ENCODE measurements around the gene ADGRD2. TPM values are rescaled to one million over a fixed set of nuclear protein-coding genes. Genes with fewer than 3 reads are reported as not detected.

The ADGRD2 gene
- total and polyA plus RNA-seq, 9 of the 15 experiments (the other 6 are each of a cell fraction or from before 2014, with no cell fraction given), result not detected

DNA sequence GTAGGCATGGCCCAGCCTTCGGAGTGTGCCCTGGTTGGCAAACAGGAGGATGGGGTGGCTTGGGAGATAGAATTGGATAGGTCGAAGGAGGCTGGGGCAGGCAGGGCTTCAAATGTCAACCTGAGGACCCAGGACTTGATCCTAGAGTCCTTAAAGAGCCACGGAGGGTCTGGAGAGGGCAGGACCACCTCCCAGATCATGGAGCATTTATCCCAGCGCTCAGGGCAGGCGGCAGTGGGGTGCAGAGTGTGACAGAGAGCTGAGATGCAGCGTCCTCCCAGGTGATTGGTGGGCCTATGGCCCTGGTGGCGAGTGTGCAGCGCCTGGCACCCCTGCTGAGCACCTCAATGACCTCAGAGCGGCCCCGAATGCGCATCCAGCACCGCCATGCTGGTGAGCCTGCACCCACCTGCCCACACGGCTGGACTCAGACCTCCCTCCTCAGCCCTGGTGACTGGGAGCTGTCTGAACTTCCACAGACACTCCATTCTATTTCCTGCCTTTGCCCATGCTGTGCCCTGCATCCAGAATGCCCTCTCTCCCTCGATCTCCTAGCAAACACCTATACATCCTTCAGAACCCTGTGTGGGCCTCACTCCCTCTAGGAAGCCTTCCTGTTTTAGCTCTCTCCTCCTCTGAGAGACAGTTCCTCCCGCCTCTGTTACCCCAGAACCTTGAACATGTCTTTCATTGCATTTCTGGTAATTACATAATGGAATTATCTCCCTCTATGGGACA, 6.3 kb downstream of the ADGRD2 start:
- DNase-seq (ENCODE audit: extremely low read depth in 1 of 4, low spot score in 3 of 4) (no peak), ATAC-seq (no peak; the same call in 1 of the 3 replicates), FAIRE-seq (no peak)
- peaks cover 0 to 32% of the 10 kb centered on the region in 2 experiments; a peak in 2 of 5 replicates for H3K4me1 ChIP-seq (replicated peaks in 1 of 2; ENCODE audit: control insufficient read depth in 2 of 2, insufficient read depth in 2 of 2, low read length in 2 of 2)
- intact Hi-C loops (cut with micrococcal nuclease) (no loop called here), in situ Hi-C loops (cut with MboI) (no loop called here)
- ChIA-PET CTCF (ENCODE audit: low intra/inter-chr PET ratio) (no interaction called here), POLR2A (interaction anchor here (0.6 kb wide), 1 partner anchor 381 kb away, joined by 3 read pairs; no protein-coding TSS in a partner anchor)
- no peaks in the 10 kb centered on the region for H3K36me3 ChIP-seq (ENCODE audit: control insufficient read depth, insufficient read depth, low read length)
- no peak overlapping the region for H3K4me3 ChIP-seq
- 34% methylated on average over 14 of the region's 15 CpGs for WGBS (ENCODE audit: insufficient coverage, low coverage, missing lambda C conversion rate)
- H3K27me3 ChIP-seq (ENCODE audit: control insufficient read depth in 2 of 2, insufficient read depth in 2 of 2, low read length in 2 of 2), result peaks cover 0 to 29% of the 10 kb centered on the region in 2 experiments; a peak in 3 of 5 replicates
- TF ChIP-seq ZNF766 (CRISPR knock-in tag; conservative IDR thresholded peaks at IDR 0.05), result no peak
- no peak for TF ChIP-seq ATF4 (CRISPR knock-in tag; IDR thresholded peaks at IDR 0.05)
- no peak for TF ChIP-seq ZNF232 (CRISPR knock-in tag; IDR thresholded peaks at IDR 0.05)
- no peak for TF ChIP-seq ETV1 (tag; conservative IDR thresholded peaks at IDR 0.05; ENCODE audit: low read depth)
- TF ChIP-seq CGGBP1 (CRISPR knock-in tag; IDR thresholded peaks at IDR 0.05), result no peak
- TF ChIP-seq CBX2 (IDR thresholded peaks at IDR 0.05; ENCODE audit: insufficient read depth, low read length, poor library complexity, severe bottlenecking), result no peak
- TF ChIP-seq, protein P1, sequence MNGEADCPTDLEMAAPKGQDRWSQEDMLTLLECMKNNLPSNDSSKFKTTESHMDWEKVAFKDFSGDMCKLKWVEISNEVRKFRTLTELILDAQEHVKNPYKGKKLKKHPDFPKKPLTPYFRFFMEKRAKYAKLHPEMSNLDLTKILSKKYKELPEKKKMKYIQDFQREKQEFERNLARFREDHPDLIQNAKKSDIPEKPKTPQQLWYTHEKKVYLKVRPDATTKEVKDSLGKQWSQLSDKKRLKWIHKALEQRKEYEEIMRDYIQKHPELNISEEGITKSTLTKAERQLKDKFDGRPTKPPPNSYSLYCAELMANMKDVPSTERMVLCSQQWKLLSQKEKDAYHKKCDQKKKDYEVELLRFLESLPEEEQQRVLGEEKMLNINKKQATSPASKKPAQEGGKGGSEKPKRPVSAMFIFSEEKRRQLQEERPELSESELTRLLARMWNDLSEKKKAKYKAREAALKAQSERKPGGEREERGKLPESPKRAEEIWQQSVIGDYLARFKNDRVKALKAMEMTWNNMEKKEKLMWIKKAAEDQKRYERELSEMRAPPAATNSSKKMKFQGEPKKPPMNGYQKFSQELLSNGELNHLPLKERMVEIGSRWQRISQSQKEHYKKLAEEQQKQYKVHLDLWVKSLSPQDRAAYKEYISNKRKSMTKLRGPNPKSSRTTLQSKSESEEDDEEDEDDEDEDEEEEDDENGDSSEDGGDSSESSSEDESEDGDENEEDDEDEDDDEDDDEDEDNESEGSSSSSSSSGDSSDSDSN (IDR thresholded peaks at IDR 0.05; ENCODE audit: borderline replicate concordance in 1 of 2, low read depth in 2 of 2, low read length in 2 of 2), result no peak
- TF ChIP-seq GMEB1 (CRISPR knock-in tag; IDR thresholded peaks at IDR 0.05), result no peak
- no peak for TF ChIP-seq MCM3 (IDR thresholded peaks at IDR 0.05)
- TF ChIP-seq CBX1 (IDR thresholded peaks at IDR 0.05; ENCODE audit: low read depth), result no peak
- TF ChIP-seq HEY1 (CRISPR knock-in tag; IDR thresholded peaks at IDR 0.05; ENCODE audit: borderline replicate concordance), result no peak
- TF ChIP-seq, protein P2, sequence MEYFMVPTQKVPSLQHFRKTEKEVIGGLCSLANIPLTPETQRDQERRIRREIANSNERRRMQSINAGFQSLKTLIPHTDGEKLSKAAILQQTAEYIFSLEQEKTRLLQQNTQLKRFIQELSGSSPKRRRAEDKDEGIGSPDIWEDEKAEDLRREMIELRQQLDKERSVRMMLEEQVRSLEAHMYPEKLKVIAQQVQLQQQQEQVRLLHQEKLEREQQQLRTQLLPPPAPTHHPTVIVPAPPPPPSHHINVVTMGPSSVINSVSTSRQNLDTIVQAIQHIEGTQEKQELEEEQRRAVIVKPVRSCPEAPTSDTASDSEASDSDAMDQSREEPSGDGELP (CRISPR knock-in tag; IDR thresholded peaks at IDR 0.05; ENCODE audit: borderline replicate concordance), result no peak
- no peaks in the 10 kb centered on the region for H3K79me2 ChIP-seq (ENCODE audit: control insufficient read depth, insufficient read depth, low read length)
- peak overlapping the region in 1 of 2 experiments; percentile 35; a peak in 1 of 4 replicates for H3K9ac ChIP-seq (ENCODE audit: insufficient read depth in 1 of 2, low read depth in 2 of 2, low read length in 2 of 2)
- no peaks in the 10 kb centered on the region for H3K9me3 ChIP-seq (replicated peaks; ENCODE audit: control insufficient read depth, insufficient read depth, low read depth, low read length)
- no peak overlapping the region for H2AFZ ChIP-seq (ENCODE audit: low read depth, low read length)
- H3K27ac ChIP-seq (ENCODE audit: extremely low read depth, low read depth, low read length), result no peak overlapping the region
- no peak overlapping the region for H3K4me2 ChIP-seq (ENCODE audit: insufficient read depth, low read length)
- peaks cover 20% of the 10 kb centered on the region; the same call in 1 of the 2 replicates for H4K20me1 ChIP-seq (replicated peaks; ENCODE audit: control insufficient read depth, insufficient read depth, low read length)
- no TSS peak for BruUV-seq (replicated peaks)
- H3K9me1 ChIP-seq (ENCODE audit: control insufficient read depth, insufficient read depth, low read length), result no peaks in the 10 kb centered on the region

Measured in K562 (cell line).